Suprapubic skin (tissue), 4 donors: Measurements from ENCODE around the gene MAD2L1. TPM values are rescaled to one million over a fixed set of nuclear protein-coding genes. Genes with fewer than 3 reads are reported as not detected.

Experiments used
- DNase-seq, 2 donors: peaks; one replicate each; pipeline ENCODE4 v3.0.0-alpha.2; 2019; ENCODE audit warnings: low spot score in 2 of 2
- H3K27ac ChIP-seq: fragments of 200-600 bp; sonication (generic); one replicate; pipeline ENCODE4 v1.5.1; 2019
- H3K27me3 ChIP-seq: fragments of 200-600 bp; sonication (generic); one replicate; pipeline ENCODE4 v1.5.1; 2019
- H3K36me3 ChIP-seq: fragments of 200-600 bp; sonication (generic); one replicate; pipeline ENCODE4 v1.5.1; 2019
- H3K4me1 ChIP-seq: fragments of 200-600 bp; sonication (generic); one replicate; pipeline ENCODE4 v1.5.1; 2019
- H3K4me3 ChIP-seq: fragments of 200-600 bp; sonication (generic); one replicate; pipeline ENCODE4 v1.5.1; 2019; ENCODE audit warnings: mild to moderate bottlenecking
- H3K9me3 ChIP-seq: fragments of 200-600 bp; sonication (generic); one replicate; pipeline ENCODE4 v1.5.1; 2019
- EP300 ChIP-seq: sonication (generic); formaldehyde crosslinking; IDR thresholded peaks from one replicate; pipeline ENCODE4 v1.6.1; 2017; ENCODE audit warnings: antibody characterized with exemption
- POLR2A ChIP-seq, 2 donors: fragments of 450-650 bp; IDR thresholded peaks; one replicate each; pipeline ENCODE4 v1.6.1; 2017; ENCODE audit warnings: antibody characterized with exemption in 2 of 2, mild to moderate bottlenecking in 2 of 2, moderate library complexity in 2 of 2
- POLR2AphosphoS5 ChIP-seq, 3 donors: sonication (generic); formaldehyde crosslinking; IDR thresholded peaks; one replicate each; pipeline ENCODE4 v1.6.1; 2017; ENCODE audit warnings: antibody characterized with exemption in 3 of 3
- WGBS: methylation state at CpG from one replicate; pipeline ENCODE4 v1.1.5; 2018; 5-methylcytosine and 5-hydroxymethylcytosine counted together
- total RNA-seq, 4 donors: library from RNA; depleted of rRNA; stranded (reverse); fragments of >200 nt; gene quantifications; one replicate each; pipeline ENCODE4 v1.1.0, GENCODE V29; 2016
- TF ChIP-seq, protein P1 (sequence below), 2 donors: fragments of 200-600 bp in 1 of 2; fragments of 450-650 bp in 1 of 2; sonication (generic) in 1 of 2; IDR thresholded peaks; one replicate each; pipeline ENCODE4 v1.5.1; 2016 to 2019; ENCODE audit warnings: antibody characterized with exemption in 2 of 2, mild to moderate bottlenecking in 1 of 2, moderate library complexity in 1 of 2

The MAD2L1 gene
- total RNA-seq, 4 donors from 2014 or later, result 0.68 to 3.0 (median 1.3) TPM

DNA sequence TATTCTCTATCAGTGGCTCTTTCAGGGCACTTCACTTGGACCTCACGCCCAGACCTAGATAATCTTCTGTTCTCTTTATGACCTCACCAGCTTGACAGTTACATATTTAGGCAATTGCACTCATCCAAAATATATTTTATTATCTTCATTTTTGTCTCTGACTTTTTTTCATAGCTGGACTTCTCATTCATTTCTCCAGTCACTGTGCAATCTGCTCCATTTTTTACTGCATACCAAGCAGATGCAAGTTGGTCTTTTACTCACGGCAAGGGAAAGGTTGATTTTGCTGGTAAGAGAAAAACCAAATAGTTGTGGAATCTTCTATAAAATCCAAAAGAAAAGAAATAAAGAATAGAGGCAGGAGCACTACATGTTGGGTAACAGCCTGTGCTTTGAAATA, 31.7 kb downstream of the MAD2L1 start:
- H3K27ac ChIP-seq, result no peak overlapping the region
- no peak for TF ChIP-seq POLR2A (IDR thresholded peaks at IDR 0.05)
- TF ChIP-seq EP300, result no peak
- TF ChIP-seq, protein P1, sequence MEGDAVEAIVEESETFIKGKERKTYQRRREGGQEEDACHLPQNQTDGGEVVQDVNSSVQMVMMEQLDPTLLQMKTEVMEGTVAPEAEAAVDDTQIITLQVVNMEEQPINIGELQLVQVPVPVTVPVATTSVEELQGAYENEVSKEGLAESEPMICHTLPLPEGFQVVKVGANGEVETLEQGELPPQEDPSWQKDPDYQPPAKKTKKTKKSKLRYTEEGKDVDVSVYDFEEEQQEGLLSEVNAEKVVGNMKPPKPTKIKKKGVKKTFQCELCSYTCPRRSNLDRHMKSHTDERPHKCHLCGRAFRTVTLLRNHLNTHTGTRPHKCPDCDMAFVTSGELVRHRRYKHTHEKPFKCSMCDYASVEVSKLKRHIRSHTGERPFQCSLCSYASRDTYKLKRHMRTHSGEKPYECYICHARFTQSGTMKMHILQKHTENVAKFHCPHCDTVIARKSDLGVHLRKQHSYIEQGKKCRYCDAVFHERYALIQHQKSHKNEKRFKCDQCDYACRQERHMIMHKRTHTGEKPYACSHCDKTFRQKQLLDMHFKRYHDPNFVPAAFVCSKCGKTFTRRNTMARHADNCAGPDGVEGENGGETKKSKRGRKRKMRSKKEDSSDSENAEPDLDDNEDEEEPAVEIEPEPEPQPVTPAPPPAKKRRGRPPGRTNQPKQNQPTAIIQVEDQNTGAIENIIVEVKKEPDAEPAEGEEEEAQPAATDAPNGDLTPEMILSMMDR (IDR thresholded peaks at IDR 0.05), result no peak
- no peak for TF ChIP-seq POLR2AphosphoS5 (IDR thresholded peaks at IDR 0.05)
- no peak for DNase-seq
- H3K9me3 ChIP-seq, result no peaks in the 10 kb centered on the region
- H3K36me3 ChIP-seq, result no peaks in the 10 kb centered on the region
- H3K27me3 ChIP-seq, result peaks cover 13% of the 10 kb centered on the region
- no peaks in the 10 kb centered on the region for H3K4me1 ChIP-seq
- WGBS, result 68% methylated on average over 2 of the region's 2 CpGs
- H3K4me3 ChIP-seq, result no peak overlapping the region

DNA sequence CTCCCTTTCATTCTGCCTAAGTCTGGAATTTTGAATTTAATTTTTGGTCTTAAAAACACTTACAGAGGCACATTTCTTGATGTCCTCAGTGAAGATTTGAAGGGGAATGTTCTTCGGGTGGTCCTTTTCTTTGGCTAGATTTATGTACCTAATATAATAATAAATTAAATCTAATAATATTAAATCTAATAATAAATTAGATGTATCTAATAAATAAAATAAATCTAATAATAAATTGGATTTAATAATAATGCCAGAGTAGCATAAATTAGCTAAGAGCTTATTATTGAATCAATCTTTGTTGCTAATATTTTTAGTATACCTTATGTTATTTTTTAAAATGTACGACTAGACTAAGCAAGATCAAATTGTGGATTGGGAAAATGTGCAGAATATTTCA, 39.8 kb downstream of the MAD2L1 start:
- 92% methylated on average over 2 of the region's 2 CpGs for WGBS
- Histone ChIP-seq H3K4me3 (no peak overlapping the region), H3K36me3 (no peaks in the 10 kb centered on the region), H3K9me3 (no peaks in the 10 kb centered on the region), H3K27ac (no peak overlapping the region), H3K27me3 (no peaks in the 10 kb centered on the region), H3K4me1 (no peaks in the 10 kb centered on the region)
- DNase-seq, result no peak
- TF ChIP-seq, protein P1 (IDR thresholded peaks at IDR 0.05), result no peak
- TF ChIP-seq EP300 (no peak), POLR2AphosphoS5 (IDR thresholded peaks at IDR 0.05) (no peak), POLR2A (IDR thresholded peaks at IDR 0.05) (no peak)

DNA sequence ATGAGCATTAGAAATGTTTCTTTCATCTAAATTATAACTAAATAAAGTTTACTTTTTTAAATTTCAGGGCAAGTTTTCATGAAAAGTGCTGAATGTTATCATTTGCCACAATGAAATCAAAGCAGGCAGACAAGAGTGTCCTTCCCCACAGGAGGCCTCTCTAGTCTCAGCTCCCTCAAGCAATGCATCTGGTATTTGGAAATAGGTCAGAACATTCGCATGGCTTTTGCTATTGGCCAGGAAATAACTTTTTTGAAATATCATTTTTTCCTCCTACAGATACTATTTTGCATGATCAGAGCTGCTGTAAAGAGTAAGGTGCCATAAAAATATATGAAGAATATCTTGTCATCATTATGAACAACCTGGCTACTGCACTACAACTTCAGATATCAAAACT, 41.1 kb downstream of the MAD2L1 start:
- Histone ChIP-seq H3K27ac (no peak overlapping the region), H3K4me3 (no peak overlapping the region), H3K4me1 (no peaks in the 10 kb centered on the region), H3K27me3 (no peaks in the 10 kb centered on the region), H3K36me3 (no peaks in the 10 kb centered on the region), H3K9me3 (no peaks in the 10 kb centered on the region)
- DNase-seq, result no peak
- WGBS, result 41% methylated on average over 1 of the region's 1 CpG
- TF ChIP-seq EP300 (no peak), POLR2AphosphoS5 (IDR thresholded peaks at IDR 0.05) (no peak), POLR2A (IDR thresholded peaks at IDR 0.05) (no peak)
- TF ChIP-seq, protein P1 (IDR thresholded peaks at IDR 0.05), result no peak

DNA sequence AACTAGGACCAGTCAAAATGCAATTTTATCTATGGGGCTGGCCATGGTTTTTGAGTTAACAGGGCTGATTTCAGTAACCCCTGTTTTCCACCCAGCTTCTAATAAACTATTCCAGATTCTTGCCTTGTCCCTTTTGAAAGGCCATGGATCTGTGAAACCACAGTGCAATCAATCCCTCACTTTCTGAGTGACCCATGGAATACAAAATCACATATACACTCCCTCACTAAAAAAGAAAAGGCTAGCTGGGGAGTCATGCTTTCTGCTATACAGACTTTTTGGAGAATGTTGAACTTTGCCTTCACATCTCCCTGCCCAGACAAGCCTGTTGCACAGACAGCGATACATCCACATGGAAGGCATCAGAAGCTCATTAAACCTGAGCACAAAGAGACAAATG, 47.9 kb downstream of the MAD2L1 start:
- no peak for DNase-seq
- H3K27ac ChIP-seq, result no peak overlapping the region
- no peaks in the 10 kb centered on the region for H3K9me3 ChIP-seq
- no peaks in the 10 kb centered on the region for H3K4me1 ChIP-seq
- no peak overlapping the region for H3K4me3 ChIP-seq
- no peaks in the 10 kb centered on the region for H3K27me3 ChIP-seq
- TF ChIP-seq POLR2AphosphoS5 (IDR thresholded peaks at IDR 0.05) (no peak), EP300 (no peak), POLR2A (IDR thresholded peaks at IDR 0.05) (no peak)
- TF ChIP-seq, protein P1 (IDR thresholded peaks at IDR 0.05), result no peak
- WGBS, result 81% methylated on average over 1 of the region's 1 CpG
- H3K36me3 ChIP-seq, result no peaks in the 10 kb centered on the region

DNA sequence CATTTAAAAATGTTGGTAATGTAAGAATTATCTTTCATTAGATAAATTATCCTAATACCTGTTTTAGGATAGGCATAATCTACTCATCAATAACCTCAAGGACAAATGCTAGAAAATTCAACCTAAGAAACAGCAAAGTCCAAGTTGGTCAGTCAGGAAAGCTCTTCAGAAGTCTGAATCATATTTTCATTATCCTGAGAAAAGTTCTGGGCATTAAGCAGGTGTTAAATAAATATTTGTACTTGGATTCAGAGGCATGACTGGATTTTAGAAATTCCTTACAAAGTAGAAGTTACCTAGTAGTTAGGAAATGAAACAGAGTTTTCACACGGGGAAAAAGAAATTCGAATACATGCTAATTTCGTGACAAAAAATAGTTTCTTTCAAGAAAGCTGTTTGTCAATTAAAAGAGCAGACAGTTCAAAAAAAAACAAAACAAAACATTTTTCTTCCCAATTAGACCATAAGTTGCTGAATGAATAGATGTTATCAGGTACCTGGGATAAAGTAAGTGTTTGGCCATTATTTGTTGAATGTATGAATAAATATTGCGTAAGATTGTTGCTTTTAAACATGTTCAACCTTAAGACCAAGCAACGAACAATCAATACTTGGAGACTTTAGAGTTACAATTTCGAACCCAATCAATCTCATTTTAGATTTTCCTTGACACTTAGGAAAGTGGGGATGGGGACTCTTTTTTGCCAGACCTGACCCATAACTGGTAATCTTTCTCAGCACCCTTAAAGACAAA, 48.5 kb downstream of the MAD2L1 start:
- Histone ChIP-seq H3K36me3 (no peaks in the 10 kb centered on the region), H3K9me3 (no peaks in the 10 kb centered on the region), H3K4me1 (no peaks in the 10 kb centered on the region), H3K27ac (no peak overlapping the region), H3K27me3 (no peaks in the 10 kb centered on the region), H3K4me3 (no peak overlapping the region)
- TF ChIP-seq POLR2A (IDR thresholded peaks at IDR 0.05) (no peak), EP300 (no peak), POLR2AphosphoS5 (IDR thresholded peaks at IDR 0.05) (no peak)
- TF ChIP-seq, protein P1 (IDR thresholded peaks at IDR 0.05), result no peak
- WGBS, result 89% methylated on average over 6 of the region's 6 CpGs
- no peak for DNase-seq
